Astrocyte of the spinal cord (primary cell): Measurements from ENCODE around the gene YWHAH.
A peak's percentile ranks its signal among the peaks of the same experiment; 100 is the strongest.

Experiments
- DNase-seq: peaks from one replicate; pipeline ENCODE4 v3.0.0; 2011; ENCODE audit warnings: low read depth, low spot score
- H3K4me3 ChIP-seq: 2 replicates; pipeline ENCODE4 v1.5.1; 2011; ENCODE audit warnings: low read depth, mild to moderate bottlenecking, low read length, moderate library complexity
- CTCF ChIP-seq: IDR thresholded peaks from 2 replicates; pipeline ENCODE4 v1.5.1; 2012; ENCODE audit warnings: low read depth, mild to moderate bottlenecking, low read length, inconsistent platforms
- in situ Hi-C: cut with HindIII; loops from 2 replicates; pipeline ENCODE4 v1.10.0; 2017; ENCODE audit warnings: low sequenced_read_pairs

Gene YWHAH

GRCh38 chr22:31937341-31937740 lies 7.0 kb upstream of the YWHAH start:
- in situ Hi-C loops = no loop called here
- H3K4me3 ChIP-seq = no peak overlapping the region
- no peak for DNase-seq
- TF ChIP-seq CTCF = no peak

GRCh38 chr22:31938296-31938695 lies 6.0 kb upstream of the YWHAH start:
- in situ Hi-C loops = no loop called here
- no peak for DNase-seq
- no peak overlapping the region for H3K4me3 ChIP-seq
- TF ChIP-seq CTCF = no peak

- in situ Hi-C loops = no loop called here
- TF ChIP-seq CTCF = no peak
- DNase-seq = no peak
- H3K4me3 ChIP-seq = no peak overlapping the region
These were observed 3.8 kb upstream of the YWHAH start for GRCh38 chr22:31940506-31940905.

GRCh38 chr22:31942091-31942490 lies 2.2 kb upstream of the YWHAH start:
- H3K4me3 ChIP-seq = no peak overlapping the region
- in situ Hi-C loops = no loop called here
- no peak for TF ChIP-seq CTCF
- DNase-seq = no peak

GRCh38 chr22:31943206-31943977 lies 943 bp upstream of the YWHAH start:
- TF ChIP-seq CTCF = no peak
- peak overlapping the region; percentile 53 for H3K4me3 ChIP-seq
- in situ Hi-C loops = no loop called here
- DNase-seq = no peak

- H3K4me3 ChIP-seq = peak overlapping the region; percentile 96
- in situ Hi-C loops = no loop called here
- peak; percentile 12 for TF ChIP-seq CTCF
- peak; percentile 13 for DNase-seq
These were observed 536 bp downstream of the YWHAH start for GRCh38 chr22:31944700-31945442.
